ENCODE results near the gene DENND1C.
A peak's percentile ranks its signal among the peaks of the same experiment; 100 is the strongest.

DENND1C gene

GRCh38 chr19:6424195-6424938 lies 57.2 kb downstream of the DENND1C start, which contains the start of gene KHSRP:
Gene KHSRP, minus strand, starts transcription at chr19:6424811. Its CDS starts 110 bp downstream, at chr19:6424701.
- DNase-seq (ENCODE audit: low read depth in 2 of 2): no peak

GRCh38 chr19:6423499-6424194 lies 57.9 kb downstream of the DENND1C start:
- peak in 1 of 2 donors; percentile 23 for DNase-seq (ENCODE audit: low read depth in 2 of 2)

- no peak for DNase-seq (ENCODE audit: low read depth in 2 of 2)
These were observed 60.2 kb downstream of the DENND1C start for GRCh38 chr19:6421075-6422014.

GRCh38 chr19:6418562-6418932 lies 63.0 kb downstream of the DENND1C start:
- DNase-seq (ENCODE audit: low read depth in 2 of 2): no peak

- DNase-seq (ENCODE audit: low read depth in 2 of 2): no peak
These were observed 63.6 kb downstream of the DENND1C start for GRCh38 chr19:6417713-6418561.

Data from stimulated activated CD8-positive, alpha-beta memory T cell treated with anti-CD3 and anti-CD28 coated beads, Interleukin-2, amount 100 ng/mL, for 48 hours (primary cell).